Naive B cell (primary cell): Measurements from ENCODE around the gene MAP2K3. TPM values are rescaled to one million over a fixed set of nuclear protein-coding genes. Genes with fewer than 3 reads are reported as not detected.
"Not testable (repeated sequence)": the region's sequence is repeated elsewhere in the genome, so short reads cannot be mapped to it uniquely, and the experiment has no call there.

Experiments used
- ATAC-seq, 2 donors: fragments of 150-1000 bp; cut with Tn5 transposase; 2 replicates each; pipeline ENCODE4 v1.10.0; 2021; ENCODE audit warnings: low read depth in 2 of 2, mild to moderate bottlenecking in 2 of 2, moderate library complexity in 2 of 2
- DNase-seq: peaks from one replicate; pipeline ENCODE4 v3.0.0; 2022
- H3K27ac Mint-ChIP-seq, 6 donors: one replicate each; pipeline ENCODE4 v1.8.0; 2020 to 2022; ENCODE audit warnings: mild to moderate bottlenecking in 6 of 6, mixed read lengths in 6 of 6, moderate library complexity in 5 of 6, inconsistent platforms in 2 of 6
- H3K27me3 Mint-ChIP-seq, 3 donors: one replicate each; pipeline ENCODE4 v1.8.0; 2021 to 2022; ENCODE audit warnings: mixed read lengths in 3 of 3, mild to moderate bottlenecking in 1 of 3
- H3K36me3 Mint-ChIP-seq, 2 donors: one replicate each; pipeline ENCODE4 v1.8.0; 2020 to 2022; ENCODE audit warnings: mixed read lengths in 2 of 2, inconsistent platforms in 1 of 2, mild to moderate bottlenecking in 1 of 2
- H3K4me1 Mint-ChIP-seq, 3 donors: one replicate each; pipeline ENCODE4 v1.8.0; 2020 to 2022; ENCODE audit warnings: mixed read lengths in 3 of 3, inconsistent platforms in 1 of 3, mild to moderate bottlenecking in 1 of 3, moderate library complexity in 1 of 3
- H3K4me3 Mint-ChIP-seq, 8 donors: one replicate each; pipeline ENCODE4 v1.8.0; 2020 to 2022; ENCODE audit warnings: mild to moderate bottlenecking in 8 of 8, mixed read lengths in 8 of 8, moderate library complexity in 8 of 8, inconsistent platforms in 2 of 8
- H3K9me3 Mint-ChIP-seq, 7 donors: one replicate each; pipeline ENCODE4 v1.8.0; 2020 to 2022; ENCODE audit warnings: mixed read lengths in 7 of 7, mild to moderate bottlenecking in 5 of 7, inconsistent platforms in 2 of 7, moderate library complexity in 1 of 7
- polyA plus RNA-seq, 6 donors: library from polyadenylated mRNA; unstranded; fragments of 300-500 nt; fragmentation: Illumina TruSeq; gene quantifications; one replicate each; pipeline ENCODE4 v1.2.3, GENCODE V29; 2021; ENCODE audit warnings: low read depth in 6 of 6

The MAP2K3 gene
- polyA plus RNA-seq, 6 donors from 2014 or later = 93.2 to 151 (median 99.7) TPM

- Mint-ChIP-seq H3K36me3 (peaks cover 0 to 21% of the 10 kb centered on the region in 2 donors), H3K9me3 (peaks cover 0 to 9% (median 0%) of the 10 kb centered on the region in 7 donors), H3K4me3 (no peak overlapping the region), H3K4me1 (peaks cover 15 to 33% (median 20%) of the 10 kb centered on the region in 3 donors), H3K27ac (peak overlapping the region in 2 of 6 donors; percentile 62 to 79), H3K27me3 (no peaks in the 10 kb centered on the region)
- DNase-seq = no peak
- ATAC-seq = no peak
Measured at GRCh38 chr17:21298056-21298982, 13.8 kb downstream of the MAP2K3 start.

DNA sequence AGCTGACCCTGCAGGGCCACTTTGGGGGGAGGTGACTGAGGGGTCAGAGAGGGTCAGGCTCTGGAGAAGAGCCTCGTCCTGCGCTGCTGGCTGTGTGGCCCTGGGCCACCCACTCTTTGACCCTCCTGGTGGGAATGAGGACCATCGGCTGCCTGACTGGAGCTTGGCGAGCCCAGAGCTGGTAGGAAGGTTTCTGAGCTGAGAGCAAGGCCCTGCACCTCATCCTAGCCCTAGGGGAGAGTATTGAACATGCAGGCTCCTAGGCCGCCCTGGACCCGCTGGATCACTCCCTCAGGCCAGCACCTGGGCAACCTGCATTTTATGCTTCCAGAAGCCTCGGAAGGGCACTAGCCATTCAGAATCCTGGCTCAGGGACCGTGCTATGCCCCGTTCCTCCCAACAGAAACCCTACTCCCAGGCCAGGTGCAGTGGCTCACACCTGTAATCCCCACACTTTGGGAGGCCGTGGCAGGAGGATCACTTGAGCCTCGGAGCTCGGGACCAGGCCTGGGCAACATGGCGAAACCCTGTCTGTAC lies 14.5 kb downstream of the MAP2K3 start:
- no peak overlapping the region for H3K4me3 Mint-ChIP-seq
- H3K9me3 Mint-ChIP-seq = peaks cover 0 to 9% (median 0%) of the 10 kb centered on the region in 7 donors
- DNase-seq (no peak), ATAC-seq (no peak)
- peak overlapping the region in 3 of 6 donors; percentile 48 to 81 (median 79) for H3K27ac Mint-ChIP-seq
- peaks cover 13 to 27% (median 19%) of the 10 kb centered on the region in 3 donors for H3K4me1 Mint-ChIP-seq
- peaks cover 0 to 21% of the 10 kb centered on the region in 2 donors for H3K36me3 Mint-ChIP-seq
- H3K27me3 Mint-ChIP-seq = no peaks in the 10 kb centered on the region

- no peak overlapping the region for H3K4me3 Mint-ChIP-seq
- peaks cover 0 to 21% of the 10 kb centered on the region in 2 donors for H3K36me3 Mint-ChIP-seq
- no peak for DNase-seq
- H3K27ac Mint-ChIP-seq = no peak overlapping the region
- peaks cover 0 to 7% (median 0%) of the 10 kb centered on the region in 7 donors for H3K9me3 Mint-ChIP-seq
- no peaks in the 10 kb centered on the region for H3K27me3 Mint-ChIP-seq
- peaks cover 4 to 17% (median 10%) of the 10 kb centered on the region in 3 donors for H3K4me1 Mint-ChIP-seq
- no peak for ATAC-seq
Measured at GRCh38 chr17:21299981-21300600, 15.6 kb downstream of the MAP2K3 start.

DNA sequence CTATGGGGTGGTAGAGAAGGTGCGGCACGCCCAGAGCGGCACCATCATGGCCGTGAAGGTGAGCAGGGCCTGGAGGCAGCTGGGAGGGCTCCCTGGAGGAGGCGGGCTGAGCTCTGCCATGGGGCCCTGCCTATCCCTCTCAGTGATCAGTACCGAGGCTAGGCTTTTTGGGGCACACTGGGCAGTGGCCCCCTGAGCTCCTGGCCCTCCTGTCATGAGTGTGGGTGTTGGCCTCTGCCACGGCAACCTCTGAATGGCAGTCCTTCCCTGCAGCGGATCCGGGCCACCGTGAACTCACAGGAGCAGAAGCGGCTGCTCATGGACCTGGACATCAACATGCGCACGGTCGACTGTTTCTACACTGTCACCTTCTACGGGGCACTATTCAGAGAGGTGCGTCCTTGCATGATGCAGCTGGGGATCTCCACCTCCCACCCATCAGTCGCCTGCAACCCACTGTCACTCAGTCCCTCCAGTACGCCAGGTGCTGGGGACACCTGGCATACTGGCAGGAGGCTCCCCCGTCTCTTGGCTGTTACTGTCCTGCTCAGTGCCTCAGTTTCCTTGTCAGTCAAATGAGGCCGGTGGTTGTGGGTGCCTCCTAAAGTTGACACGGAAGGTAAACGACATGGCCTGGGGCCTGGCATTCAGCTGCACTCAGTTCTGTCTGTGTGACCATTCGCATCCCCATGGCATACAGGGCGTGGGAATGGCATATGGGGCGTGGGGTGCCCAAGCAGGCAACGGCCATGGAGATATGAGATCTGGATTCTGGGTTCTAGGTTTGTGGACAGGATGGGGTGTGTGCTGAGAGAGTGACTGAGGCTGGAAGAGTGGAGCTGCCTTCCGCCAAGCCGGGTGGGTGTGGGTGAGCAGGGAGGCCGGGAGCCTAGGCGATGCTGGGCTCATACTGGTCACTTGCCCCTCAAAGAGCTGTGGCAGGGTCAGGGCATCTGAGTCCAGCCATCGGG lies 16.4 kb downstream of the MAP2K3 start:
- no peak for ATAC-seq
- Mint-ChIP-seq H3K4me1 (peaks cover 3 to 9% (median 5%) of the 10 kb centered on the region in 3 donors), H3K27ac (peak overlapping the region in 1 of 6 donors; percentile 62), H3K27me3 (no peaks in the 10 kb centered on the region), H3K9me3 (peaks cover 0 to 7% (median 0%) of the 10 kb centered on the region in 7 donors), H3K36me3 (peaks cover 0 to 21% of the 10 kb centered on the region in 2 donors), H3K4me3 (no peak overlapping the region)
- DNase-seq = no peak

- H3K4me3 Mint-ChIP-seq = no peak overlapping the region
- H3K27ac Mint-ChIP-seq = peak overlapping the region in 3 of 6 donors; percentile 5 to 65 (median 47)
- peaks cover 3 to 9% (median 5%) of the 10 kb centered on the region in 3 donors for H3K4me1 Mint-ChIP-seq
- peaks cover 0 to 7% (median 0%) of the 10 kb centered on the region in 7 donors for H3K9me3 Mint-ChIP-seq
- no peak for ATAC-seq
- peaks cover 0 to 21% of the 10 kb centered on the region in 2 donors for H3K36me3 Mint-ChIP-seq
- no peak for DNase-seq
- no peaks in the 10 kb centered on the region for H3K27me3 Mint-ChIP-seq
Measured at GRCh38 chr17:21301593-21302550, 17.4 kb downstream of the MAP2K3 start.

DNA sequence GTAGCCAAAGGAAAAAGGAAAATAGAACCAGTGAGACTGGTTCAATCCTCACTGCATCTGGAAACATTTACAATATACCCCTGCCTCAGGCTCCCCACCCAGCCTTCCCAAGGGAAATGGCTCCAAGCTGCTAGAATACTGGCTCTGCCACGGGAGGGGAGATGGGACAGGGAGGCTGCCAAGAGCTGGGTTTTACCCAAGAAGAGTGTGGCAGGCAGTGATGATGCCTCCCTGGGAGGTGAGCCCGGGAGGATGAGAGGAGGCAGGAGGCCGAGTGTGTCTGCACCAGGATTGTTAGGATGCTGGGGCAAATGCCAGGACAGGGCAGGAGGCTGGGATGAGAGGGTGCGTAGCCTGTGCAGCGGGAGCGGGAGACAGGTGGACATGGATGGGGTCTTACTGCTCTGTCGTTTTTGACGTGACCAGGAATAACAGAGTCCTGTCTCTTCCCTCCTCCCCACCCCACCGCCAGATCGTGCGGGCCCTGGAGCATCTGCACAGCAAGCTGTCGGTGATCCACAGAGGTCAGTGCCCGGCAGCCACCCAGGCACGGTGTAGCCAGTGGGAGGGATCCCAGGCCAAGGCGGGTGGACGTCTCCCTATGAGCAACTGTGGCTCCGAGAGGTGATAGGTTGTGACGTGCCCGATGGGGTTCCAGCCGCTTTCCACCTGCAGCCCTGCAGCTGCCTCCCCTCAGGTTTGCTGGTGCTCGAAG lies 18.4 kb downstream of the MAP2K3 start:
- no peak overlapping the region for H3K4me3 Mint-ChIP-seq
- ATAC-seq (no peak), DNase-seq (no peak)
- peaks cover 0 to 21% of the 10 kb centered on the region in 2 donors for H3K36me3 Mint-ChIP-seq
- H3K9me3 Mint-ChIP-seq = peaks cover 0 to 7% (median 0%) of the 10 kb centered on the region in 7 donors
- peak overlapping the region in 1 of 6 donors; percentile 5 for H3K27ac Mint-ChIP-seq
- H3K27me3 Mint-ChIP-seq = no peaks in the 10 kb centered on the region
- peaks cover 3 to 9% (median 5%) of the 10 kb centered on the region in 3 donors for H3K4me1 Mint-ChIP-seq

DNA sequence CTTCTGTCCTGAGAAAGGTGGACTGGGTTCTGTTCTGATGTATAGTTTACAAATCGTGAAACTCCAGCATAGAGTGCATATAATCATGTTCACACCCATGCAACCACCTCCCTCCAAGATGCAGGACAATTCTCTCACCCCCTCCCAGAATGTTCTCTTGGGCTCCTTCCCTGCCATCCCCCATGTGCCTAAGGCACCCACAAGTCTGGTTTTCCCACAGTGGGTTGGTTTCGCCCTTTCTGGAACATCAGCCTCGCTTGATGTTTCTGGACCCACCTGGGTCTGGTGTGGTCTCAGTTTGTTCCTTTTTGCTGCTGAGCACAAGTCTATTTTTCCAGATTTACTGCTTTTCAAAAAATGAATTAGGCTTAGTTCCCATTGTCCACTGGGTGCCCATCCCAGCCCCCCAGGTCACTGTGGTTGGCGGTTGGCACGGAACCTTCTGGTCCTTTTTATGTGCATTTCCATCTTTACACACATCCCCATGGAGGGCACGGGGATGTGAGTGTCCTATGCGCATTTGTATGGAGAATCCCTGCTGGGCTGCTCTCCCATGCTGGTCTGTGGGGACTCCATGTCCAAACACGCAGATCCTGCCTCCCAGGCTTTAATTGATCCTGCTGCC lies 19.0 kb downstream of the MAP2K3 start:
- Mint-ChIP-seq H3K4me3 (no peak overlapping the region), H3K27ac (peak overlapping the region in 1 of 6 donors; percentile 47), H3K9me3 (peaks cover 0 to 7% (median 1%) of the 10 kb centered on the region in 7 donors), H3K27me3 (no peaks in the 10 kb centered on the region), H3K4me1 (peaks cover under 1 to 5% (median 4%) of the 10 kb centered on the region in 3 donors), H3K36me3 (peaks cover 0 to 24% of the 10 kb centered on the region in 2 donors)
- ATAC-seq (no peak), DNase-seq (no peak)

DNA sequence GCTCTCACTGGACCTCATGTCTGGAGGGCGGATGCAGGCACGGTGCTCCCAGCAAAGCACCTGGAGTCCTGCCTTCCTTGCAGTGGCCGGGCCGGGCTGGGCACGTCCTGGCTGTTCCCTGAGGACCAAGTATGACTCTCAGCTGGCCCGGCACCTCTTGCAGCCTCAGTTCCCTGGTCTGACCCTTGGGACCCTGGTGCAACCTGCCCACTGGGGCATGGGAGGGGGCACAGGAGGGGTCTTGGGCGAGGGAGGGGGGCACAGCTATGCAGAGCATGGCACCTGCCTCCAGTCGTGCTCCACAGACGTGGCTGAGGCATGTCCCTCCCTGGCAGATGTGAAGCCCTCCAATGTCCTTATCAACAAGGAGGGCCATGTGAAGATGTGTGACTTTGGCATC lies 19.6 kb downstream of the MAP2K3 start:
- Mint-ChIP-seq H3K36me3 (peaks cover 0 to 29% of the 10 kb centered on the region in 2 donors), H3K27ac (peak overlapping the region in 1 of 6 donors; percentile 47), H3K4me3 (no peak overlapping the region), H3K9me3 (peaks cover 0 to 10% (median 3%) of the 10 kb centered on the region in 7 donors), H3K4me1 (peaks cover 0 to 5% (median 0%) of the 10 kb centered on the region in 3 donors), H3K27me3 (no peaks in the 10 kb centered on the region)
- DNase-seq (no peak), ATAC-seq (no peak)

- H3K9me3 Mint-ChIP-seq = peaks cover 0 to 11% (median 3%) of the 10 kb centered on the region in 7 donors
- H3K36me3 Mint-ChIP-seq = peaks cover 0 to 30% of the 10 kb centered on the region in 2 donors
- H3K4me3 Mint-ChIP-seq, H3K4me1 Mint-ChIP-seq, DNase-seq, ATAC-seq, H3K27me3 Mint-ChIP-seq, H3K27ac Mint-ChIP-seq: not testable (repeated sequence)
Measured at GRCh38 chr17:21304551-21305151, 20.1 kb downstream of the MAP2K3 start.

DNA sequence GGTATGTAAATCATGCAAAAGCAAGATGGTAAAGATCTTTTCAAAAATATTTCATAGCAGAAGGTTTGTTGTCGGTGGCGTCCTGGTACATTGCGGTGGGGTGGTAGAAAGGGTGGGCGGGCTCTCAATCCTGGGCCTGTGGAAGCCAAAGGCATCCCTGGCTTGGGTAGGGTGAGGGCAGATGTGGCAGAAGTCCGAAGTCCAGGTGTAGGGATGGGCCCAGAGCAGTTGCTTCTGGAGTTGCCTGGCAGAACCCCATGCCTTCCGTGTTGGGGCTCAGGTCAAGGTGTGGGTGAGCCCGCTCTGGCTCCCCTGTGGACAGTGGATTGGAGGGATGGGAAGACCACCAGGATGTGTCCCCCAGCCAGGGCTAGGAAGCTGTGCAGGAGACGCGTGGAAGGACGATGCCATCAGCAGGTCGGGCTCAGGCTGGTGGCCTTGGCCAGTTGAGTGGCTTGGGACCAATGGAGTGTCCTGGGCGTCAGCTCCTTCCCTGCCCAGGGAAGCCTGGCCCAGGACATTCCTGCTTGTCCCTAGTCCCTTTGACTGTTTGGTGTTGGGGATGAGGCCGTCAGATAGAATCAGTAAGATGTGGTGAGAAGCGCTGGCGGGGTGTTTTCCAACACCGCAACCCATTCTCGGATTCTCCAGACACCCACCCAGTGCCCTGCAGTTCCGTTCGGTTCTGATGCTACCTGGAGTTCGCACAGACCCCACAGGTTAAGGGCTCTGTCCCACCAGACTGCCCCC lies 21.1 kb downstream of the MAP2K3 start:
- H3K4me1 Mint-ChIP-seq = peaks cover 5 to 13% (median 8%) of the 10 kb centered on the region in 3 donors
- DNase-seq = not testable (repeated sequence)

More for the DNA sequence above, 21.1 kb downstream of the MAP2K3 start:
- H3K27ac Mint-ChIP-seq = peak overlapping the region in 1 of 6 donors; percentile 82
- peaks cover 0 to 11% (median 3%) of the 10 kb centered on the region in 7 donors for H3K9me3 Mint-ChIP-seq
- not testable (repeated sequence) for H3K4me3 Mint-ChIP-seq, ATAC-seq, H3K27me3 Mint-ChIP-seq
- H3K36me3 Mint-ChIP-seq = peaks cover 0 to 30% of the 10 kb centered on the region in 2 donors
